ENCODE measurements around the gene UCN2.

Gene UCN2

DNA sequence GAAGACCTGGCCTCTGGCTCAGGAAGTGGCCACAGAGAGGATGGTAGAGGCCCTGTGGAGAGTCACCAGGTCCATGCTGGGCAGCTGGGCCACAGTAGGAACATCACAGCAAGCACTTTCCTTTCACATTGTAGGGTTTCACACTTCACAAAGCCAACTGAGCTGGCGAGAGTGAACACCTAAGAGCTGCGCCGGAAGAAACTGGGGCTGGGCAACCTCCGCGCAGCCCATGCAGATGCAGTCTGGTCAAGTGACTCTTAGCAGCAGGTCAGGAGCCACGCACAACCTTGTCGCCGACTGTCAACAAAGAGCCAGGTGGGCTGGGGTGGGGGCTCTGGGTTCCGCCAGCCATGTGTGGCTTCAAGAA lies 44.3 kb downstream of the UCN2 start:
- H3K27me3 Mint-ChIP-seq: no peaks in the 10 kb centered on the region
- H3K36me3 Mint-ChIP-seq (ENCODE audit: low read depth): no peaks in the 10 kb centered on the region
- DNase-seq: no peak
- no peak overlapping the region for H3K4me3 Mint-ChIP-seq
- H3K27ac Mint-ChIP-seq: no peak overlapping the region
- peaks cover 50% of the 10 kb centered on the region for H3K4me1 Mint-ChIP-seq (ENCODE audit: low read depth)
- H3K9me3 Mint-ChIP-seq: no peaks in the 10 kb centered on the region

DNA sequence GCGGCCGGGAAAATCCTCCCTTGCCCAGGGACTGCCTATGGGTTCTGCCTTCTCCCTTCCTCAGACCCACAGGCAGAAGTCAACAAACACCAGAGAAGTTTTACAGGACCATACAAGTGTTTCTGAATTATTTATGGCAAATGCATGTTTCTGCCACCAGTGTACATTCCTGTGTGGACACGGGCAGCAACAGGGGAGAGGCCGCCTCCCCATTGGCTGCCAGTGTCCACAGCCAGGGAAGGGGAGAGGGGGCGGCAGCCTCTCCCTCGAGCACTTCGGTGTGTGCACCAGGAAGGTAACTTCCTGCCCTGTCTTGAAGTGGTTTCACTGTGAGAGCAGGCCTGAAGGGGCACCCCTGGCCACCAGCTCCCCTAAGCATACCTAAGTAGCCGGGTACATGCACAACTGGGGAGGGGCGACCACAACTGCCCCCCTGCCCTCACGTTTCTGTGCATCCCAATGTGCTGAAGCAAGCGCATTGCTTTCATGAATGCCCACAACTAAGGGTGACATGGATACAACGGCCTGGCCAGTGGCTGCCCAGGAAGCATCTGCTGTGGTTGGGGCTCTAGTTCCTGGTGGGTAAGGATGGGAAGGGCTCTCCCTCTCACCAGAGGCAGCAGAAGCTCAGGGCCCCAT lies 44.8 kb downstream of the UCN2 start:
- no peaks in the 10 kb centered on the region for H3K9me3 Mint-ChIP-seq
- no peaks in the 10 kb centered on the region for H3K36me3 Mint-ChIP-seq (ENCODE audit: low read depth)
- H3K4me3 Mint-ChIP-seq: no peak overlapping the region
- H3K27me3 Mint-ChIP-seq: no peaks in the 10 kb centered on the region
- peaks cover 55% of the 10 kb centered on the region for H3K4me1 Mint-ChIP-seq (ENCODE audit: low read depth)
- DNase-seq: peak; percentile 45
- peak overlapping the region; percentile 47 for H3K27ac Mint-ChIP-seq

DNA sequence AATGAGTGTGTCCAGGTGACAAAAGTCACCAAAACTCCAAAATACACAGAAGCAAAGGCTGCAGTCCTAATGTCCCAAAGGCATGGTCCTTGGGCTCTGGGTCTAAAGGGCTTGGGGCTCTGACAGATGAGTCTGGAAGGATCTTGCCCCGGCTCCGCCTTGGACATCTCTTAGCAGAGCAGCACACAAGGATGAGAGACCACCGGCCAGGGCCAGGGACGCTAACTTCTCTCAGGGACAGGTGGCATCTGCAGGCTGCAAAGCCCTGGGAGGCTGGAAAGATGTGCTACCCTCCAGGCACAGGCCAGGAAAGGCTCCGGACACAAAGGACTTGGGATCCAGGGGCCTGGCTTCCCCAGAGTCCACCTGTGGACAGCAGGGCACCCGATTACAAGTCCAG lies 45.5 kb downstream of the UCN2 start:
- Mint-ChIP-seq H3K27ac (peak overlapping the region; percentile 47), H3K27me3 (no peaks in the 10 kb centered on the region)

DNA sequence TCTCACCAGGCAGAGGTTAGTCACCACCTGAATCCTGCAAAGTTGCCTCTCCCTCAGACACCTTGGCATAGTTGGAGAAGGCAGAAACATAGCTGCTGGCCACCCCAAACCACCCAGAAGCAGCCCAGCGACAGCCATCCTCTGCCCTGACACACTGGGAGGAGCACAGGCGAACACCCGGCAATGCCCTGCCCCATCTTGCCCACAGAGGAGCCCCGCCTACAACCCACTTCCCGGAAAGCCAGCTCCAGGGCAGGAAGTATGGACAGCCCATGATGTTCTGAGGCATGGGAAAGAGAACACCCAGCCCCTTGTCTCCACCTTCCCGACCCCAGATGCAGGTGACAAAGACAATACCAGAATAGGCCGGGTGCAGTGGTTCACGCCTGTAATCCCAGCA lies 47.0 kb downstream of the UCN2 start:
- H3K4me1 Mint-ChIP-seq (ENCODE audit: low read depth): peaks cover 61% of the 10 kb centered on the region
- no peaks in the 10 kb centered on the region for H3K36me3 Mint-ChIP-seq (ENCODE audit: low read depth)
- no peak for DNase-seq
- no peaks in the 10 kb centered on the region for H3K9me3 Mint-ChIP-seq
- H3K4me3 Mint-ChIP-seq: no peak overlapping the region
- H3K27me3 Mint-ChIP-seq: no peaks in the 10 kb centered on the region
- H3K27ac Mint-ChIP-seq: no peak overlapping the region

More for the DNA sequence above, 45.5 kb downstream of the UCN2 start:
- peaks cover 56% of the 10 kb centered on the region for H3K4me1 Mint-ChIP-seq (ENCODE audit: low read depth)
- H3K4me3 Mint-ChIP-seq: no peak overlapping the region
- no peaks in the 10 kb centered on the region for H3K9me3 Mint-ChIP-seq
- DNase-seq: no peak
- no peaks in the 10 kb centered on the region for H3K36me3 Mint-ChIP-seq (ENCODE audit: low read depth)

DNA sequence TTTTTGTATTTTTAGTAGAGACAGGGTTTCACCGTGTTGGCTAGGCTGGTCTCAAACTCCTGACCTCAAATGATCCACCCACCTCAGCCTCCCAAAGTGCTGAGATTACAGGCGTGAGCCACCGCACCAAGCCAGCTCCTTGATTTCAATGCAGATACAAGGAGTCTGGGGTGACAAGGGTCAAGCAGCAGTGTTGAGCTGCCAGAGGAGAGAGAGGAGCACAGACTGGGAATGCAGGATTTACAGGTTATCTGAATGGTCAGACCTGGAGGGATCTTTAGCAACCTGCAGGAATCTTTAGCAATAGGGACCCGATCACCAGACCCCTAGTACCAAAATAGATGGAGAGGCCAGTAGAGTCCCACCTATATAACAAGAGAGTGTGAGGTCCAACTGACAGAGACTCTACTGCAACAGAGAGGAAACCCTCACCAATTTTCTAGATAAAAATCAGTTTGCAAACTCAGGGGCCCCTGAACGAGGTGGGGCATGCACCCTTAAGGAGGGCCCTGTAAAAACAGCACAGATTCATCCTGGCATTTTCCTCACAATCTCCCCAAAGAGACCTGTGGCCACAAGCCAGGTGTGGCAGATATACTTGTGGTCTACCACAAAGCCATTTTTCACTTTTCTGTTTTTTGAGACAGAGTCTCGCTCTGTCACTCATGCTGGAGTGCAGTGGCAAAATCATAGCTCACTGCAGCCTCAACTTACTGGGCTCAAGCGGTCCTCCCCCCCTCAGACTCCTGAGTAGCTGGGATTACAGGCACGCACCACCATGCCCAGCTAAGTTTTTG lies 49.0 kb downstream of the UCN2 start:
- Mint-ChIP-seq H3K36me3 (ENCODE audit: low read depth) (no peaks in the 10 kb centered on the region), H3K9me3 (no peaks in the 10 kb centered on the region), H3K4me1 (ENCODE audit: low read depth) (peaks cover 60% of the 10 kb centered on the region), H3K27ac (peak overlapping the region; percentile 22), H3K4me3 (no peak overlapping the region), H3K27me3 (no peaks in the 10 kb centered on the region)
- DNase-seq: no peak

All from activated T-cell treated with anti-CD3 and anti-CD28 coated beads, Interleukin-2, amount 50 U/mL, for 24 hours (primary cell).